GM19463 (cell line): Measurements from ENCODE around the gene WDR86.

ENCODE experiments used
- ATAC-seq: cut with Tn5 transposase; IDR thresholded peaks from one replicate; pipeline ENCODE4 v1.9.1; 2021; ENCODE audit warnings: mild to moderate bottlenecking, moderate library complexity; ENCODE audit not compliant: unreplicated experiment

Gene WDR86

GRCh38 chr7:151392002-151392401, 17.8 kb downstream of the WDR86 start:
- no peak for ATAC-seq

DNA sequence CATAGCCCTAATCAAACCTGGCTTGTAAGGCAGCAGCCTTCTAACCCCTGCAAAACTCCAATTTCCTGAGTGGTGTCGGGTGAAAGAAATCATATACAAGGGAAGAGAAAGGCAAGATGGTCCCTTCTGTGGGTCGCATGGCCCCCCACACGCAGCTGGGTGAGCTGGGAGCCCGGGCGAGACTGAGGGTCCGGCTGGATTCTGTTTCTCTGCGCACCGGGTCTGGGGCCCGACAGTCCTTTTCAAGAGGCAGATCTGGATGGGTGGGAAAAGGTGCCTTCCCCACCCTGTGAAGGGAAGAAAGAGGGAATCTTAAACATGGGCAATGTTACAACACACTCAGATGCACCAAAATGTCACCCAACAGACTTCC, 18.5 kb downstream of the WDR86 start:
- no peak for ATAC-seq

GRCh38 chr7:151390598-151391357, 19.1 kb downstream of the WDR86 start:
- no peak for ATAC-seq

GRCh38 chr7:151389768-151390597, 19.9 kb downstream of the WDR86 start:
- ATAC-seq = no peak

GRCh38 chr7:151389096-151389767, 20.6 kb downstream of the WDR86 start:
- ATAC-seq = no peak

DNA sequence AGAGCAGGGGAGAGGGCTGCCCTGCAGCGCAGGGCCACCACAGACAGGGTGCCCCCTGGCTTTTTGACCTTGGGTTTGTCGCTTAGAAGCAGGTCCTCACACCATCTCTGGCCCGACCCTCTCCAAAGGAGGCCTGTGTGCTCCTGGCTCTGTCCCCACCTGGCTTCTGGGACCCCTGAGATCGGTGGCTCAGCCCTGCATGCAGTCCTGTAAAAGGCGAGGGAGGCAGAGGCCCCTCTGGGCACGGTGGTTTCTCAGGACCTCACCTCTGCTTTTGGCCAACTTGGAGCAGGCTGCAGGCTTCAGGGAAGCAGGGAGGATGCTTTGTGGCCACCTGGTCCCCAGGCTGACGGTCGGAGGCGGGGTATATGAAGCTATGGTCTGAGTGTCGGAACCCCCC, 21.4 kb downstream of the WDR86 start:
- ATAC-seq = no peak

DNA sequence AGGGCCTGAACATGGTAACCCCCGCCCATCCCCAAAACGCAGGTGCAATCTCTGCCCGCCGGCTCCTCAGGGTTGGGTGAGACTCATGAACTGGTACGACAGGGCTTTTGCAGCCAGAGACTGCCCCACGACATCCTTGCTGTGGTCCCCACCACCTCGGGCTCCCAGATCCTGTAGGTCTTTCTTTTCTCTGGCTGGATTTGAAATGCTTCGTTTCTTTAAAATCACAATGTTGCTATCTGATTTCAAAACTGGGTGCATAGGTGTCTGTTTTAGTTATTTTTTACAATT, 21.9 kb downstream of the WDR86 start:
- ATAC-seq = no peak

DNA sequence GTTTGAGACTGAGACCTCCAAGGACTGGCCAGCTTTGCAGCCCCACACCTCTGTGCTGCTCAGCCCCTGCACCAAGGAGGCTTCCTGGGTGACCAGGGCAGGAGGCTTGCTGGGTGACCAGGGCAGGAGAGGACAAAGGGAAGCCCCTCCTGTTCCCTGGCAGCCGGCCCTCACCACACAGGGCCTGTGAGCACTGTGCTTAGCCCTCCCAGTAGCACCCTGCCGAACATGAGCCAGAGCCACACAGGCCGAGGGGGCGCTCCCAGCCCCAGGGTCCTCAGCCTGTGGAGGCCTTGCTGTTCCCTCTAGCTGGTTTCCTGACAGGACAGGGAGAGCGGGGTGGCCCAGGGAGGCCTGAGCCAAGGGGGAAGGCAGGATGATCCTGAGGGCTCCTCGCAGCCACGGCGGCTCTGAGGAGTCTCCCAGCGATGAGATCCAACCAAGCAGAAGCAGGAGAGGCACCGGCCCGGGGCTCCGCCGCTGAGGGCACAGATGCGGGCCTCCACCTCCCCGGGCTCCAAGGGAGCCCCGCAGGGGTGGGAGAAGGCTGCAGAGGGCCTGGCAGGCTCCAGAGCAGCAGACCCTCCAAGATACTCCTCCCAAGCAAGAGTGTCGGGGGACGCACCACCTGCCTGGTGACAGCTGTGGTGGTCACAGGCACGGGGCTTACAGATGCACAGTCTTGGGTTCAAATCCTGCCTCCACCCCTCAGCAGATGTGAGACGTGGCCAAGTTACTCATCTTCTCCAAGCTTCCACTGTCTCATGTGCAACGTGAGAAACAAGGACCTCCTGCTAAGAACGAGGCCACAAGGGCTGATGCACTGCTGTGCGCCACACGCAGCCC, 22.5 kb downstream of the WDR86 start:
- ATAC-seq = no peak

DNA sequence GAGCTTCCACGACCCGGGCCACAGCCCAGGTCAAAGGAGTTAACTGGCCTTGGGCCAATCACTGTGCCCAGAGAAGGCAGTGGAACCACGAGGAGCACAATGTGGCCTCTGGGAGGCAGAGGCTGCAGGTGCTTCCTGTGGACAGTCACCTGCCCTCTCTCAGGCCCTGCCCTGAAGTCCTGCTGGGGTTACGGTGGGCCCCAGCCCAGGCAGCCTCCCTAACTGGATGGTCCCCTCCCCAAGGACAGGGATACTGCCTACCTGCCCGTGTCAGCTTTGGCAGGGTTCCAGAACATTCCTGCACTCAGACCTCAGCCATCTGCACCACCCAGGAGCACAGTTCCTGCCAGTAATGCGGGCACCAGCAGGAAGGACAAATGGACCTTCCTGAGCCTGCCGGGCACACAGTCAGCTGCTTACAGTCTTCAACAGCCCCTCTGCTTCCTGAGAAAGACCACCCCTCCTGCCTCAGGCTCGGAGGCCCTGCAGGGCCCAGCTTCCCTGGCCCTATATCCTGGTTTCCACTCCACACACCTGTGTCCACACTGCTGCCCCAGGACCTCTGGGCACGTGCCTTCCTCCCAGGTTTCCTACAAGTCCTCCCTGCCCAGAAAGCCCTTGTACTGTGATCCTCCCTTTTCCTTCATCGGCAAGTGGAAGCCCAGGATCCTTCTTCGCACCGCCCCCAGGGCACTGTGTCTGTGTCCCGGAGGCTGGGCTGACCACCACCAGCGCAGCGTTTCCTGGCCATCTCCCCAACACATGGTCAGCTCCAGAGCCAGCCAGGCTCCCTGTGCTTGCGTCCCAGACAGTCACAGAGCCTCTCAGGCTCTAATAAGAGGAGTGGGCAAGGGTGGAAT, 23.3 kb downstream of the WDR86 start:
- ATAC-seq = no peak

DNA sequence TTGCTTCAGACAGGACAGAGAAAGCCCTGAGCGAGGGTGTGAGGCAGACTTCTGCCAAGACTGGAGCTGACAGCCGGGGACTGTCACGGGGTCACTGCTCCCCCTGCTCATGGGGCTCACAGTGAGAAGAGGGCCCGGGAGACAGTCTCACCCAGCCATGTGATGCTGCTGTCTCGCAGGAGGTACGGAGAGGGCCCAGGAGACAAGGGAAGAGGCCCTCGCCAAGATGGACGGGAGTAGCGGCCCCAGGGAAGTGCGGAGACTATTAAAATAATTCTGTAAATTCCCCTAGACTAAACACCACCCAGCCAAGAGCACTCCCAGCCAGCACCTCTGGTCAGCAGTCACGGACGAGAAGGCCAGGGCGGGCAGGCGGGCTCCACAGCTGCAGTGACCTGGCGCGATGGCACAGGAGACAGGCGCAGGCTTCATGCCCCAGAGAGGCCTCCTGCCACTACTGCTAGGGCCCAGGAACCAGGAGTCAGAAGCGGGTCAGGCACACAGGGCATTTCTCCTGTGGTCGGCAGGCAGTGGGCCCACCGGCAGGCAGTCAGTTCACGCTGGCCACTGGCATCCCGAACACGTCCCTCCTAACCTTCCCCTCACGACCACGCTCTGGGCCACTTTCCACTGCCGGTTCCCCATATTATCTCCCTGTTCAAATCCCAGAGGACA, 24.1 kb downstream of the WDR86 start:
- ATAC-seq = no peak

DNA sequence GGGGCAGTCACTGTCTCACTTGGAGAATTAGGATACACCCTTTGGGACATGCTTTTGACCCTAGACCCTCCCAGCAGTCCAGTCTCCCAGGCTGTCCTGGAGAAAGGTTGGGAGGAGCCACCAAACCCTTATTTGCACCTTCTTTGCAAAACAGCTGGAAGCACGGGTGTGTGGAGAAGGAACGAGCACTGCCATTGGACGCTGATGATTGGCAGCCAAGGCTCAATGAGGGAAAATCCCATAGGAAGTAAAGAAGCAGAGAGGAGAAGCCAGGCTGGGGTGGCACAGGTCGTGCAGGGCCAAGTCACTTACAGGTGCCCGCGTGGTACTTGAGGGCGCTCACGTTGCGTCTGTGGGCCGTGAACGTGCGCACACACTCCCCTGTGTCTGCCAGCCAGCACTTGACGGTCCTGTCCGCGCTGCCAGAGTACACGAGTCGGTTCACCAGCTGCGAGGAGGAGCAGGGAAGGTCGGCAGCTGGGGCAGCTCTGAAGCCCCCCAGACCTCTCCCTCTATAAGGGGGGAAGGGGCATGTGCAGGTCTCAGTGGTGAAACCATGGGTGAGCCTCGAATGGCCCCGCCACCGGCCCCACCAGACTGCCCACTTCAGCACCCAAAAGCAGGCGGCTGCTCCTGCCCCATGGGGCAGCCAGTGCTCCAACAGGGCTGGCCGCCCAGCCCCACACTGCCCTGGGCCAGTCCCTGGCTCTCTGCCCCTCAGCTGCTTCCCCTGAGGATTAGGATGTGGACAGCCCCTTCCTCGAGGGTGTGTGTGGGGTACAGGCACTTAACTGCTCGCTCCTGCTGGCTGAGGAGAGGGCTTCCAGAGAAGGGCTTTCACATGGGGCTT, 24.8 kb downstream of the WDR86 start:
- no peak for ATAC-seq

DNA sequence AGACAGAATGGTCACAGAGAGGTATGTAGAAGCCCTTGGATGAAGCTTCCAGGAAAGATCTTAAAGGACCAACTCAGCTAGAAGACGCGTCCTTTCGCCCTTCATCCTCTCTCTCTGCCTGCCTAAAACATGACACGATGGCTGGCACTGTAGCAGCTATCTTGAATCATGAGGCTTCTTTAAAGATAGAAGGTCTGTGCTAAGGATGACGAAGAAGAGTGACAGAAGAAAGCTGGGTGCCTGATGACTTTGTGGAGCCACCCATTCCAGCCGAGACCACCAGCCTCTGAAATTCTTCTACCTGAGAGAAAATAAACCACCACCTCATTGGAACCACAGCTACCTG, 25.5 kb downstream of the WDR86 start:
- ATAC-seq = no peak

DNA sequence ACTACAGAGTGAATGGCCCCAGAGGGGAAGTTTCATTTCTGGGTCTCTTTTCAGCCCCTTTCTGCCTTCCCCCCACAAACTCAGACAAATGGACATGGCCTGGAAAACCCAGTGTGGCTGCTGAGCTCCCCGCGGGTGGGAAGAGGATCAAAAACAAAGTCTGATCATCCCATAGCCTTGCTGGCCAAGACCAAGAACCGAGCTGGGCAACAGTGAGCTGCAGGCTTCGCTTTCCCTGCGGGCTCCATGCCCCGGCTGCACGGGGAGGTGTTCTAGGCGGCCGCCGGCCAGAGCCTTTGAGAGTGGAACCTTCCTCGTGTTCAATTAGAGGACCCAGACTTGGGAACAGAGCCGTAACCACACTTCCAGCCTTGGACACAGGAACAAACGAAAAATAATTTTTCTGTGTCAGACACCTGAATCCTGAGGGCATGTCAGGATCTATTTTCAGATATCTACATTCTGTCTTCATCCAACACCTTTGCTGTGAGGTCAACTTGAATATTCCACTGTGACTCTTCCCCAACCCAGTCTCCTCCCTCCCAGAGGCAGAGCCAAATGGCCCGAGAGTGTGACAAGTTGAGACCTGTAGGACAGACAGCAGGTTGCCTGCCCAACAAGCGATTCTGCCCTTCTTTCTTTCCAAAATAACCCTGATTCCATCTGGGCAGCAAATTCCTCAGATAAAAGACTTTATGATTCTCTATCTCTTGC, 26.0 kb downstream of the WDR86 start:
- no peak for ATAC-seq

- ATAC-seq = no peak
Observed at GRCh38 chr7:151382079-151382885, 27.6 kb downstream of the WDR86 start.

- no peak for ATAC-seq
Observed at GRCh38 chr7:151381348-151382078, 28.3 kb downstream of the WDR86 start.

- no peak for ATAC-seq
Observed at GRCh38 chr7:151381098-151381347, 28.8 kb downstream of the WDR86 start.
